NCI-H2171 treated with DMSO at 0.1 percent for 48 hours (cell line): ENCODE measurements around the gene RRP8.

ENCODE experiments used
- DNase-seq: peaks from one replicate; lab custom pipeline; 2025; lab: John Stamatoyannopoulos, UW

RRP8 gene

DNA sequence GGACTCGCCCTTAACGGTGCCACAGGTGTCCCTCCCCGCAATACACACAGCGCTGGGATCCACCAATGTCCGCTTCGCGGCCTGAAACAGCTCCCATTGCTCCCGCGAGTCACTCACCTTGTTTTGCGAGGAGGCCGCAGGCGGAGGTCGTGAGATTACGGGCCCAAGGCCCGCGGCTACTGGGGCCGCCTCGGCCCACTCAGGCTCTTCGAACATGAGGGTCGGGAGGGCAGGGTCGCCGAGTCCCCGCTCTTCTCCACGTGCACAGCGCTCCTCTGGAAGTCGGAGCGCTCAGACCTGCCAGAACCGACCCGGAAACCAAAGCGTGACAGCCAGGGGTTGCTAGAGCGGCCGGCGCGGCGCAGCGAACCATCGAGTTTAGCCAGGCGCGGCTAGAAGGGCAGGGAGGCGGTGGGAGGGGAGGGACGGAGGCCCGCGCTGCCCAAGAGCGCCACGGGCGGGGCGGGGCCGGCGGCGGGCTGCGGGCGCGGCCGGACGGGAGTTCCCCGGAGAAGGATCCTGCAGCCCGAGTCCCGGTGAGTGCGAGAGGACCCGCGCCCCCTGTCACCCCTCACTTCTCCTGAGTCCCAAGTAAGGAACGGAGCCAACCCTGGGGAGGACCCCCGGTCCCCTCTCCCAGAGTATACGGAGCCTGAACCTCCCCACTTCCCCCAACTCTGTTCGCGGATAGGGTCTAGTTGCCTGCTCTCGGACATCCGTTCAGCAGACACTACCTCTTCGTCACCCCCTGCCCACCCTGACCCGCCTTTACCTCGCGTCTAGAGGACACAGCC, at the start of gene RRP8, which contains the start of gene ILK:
TSS of gene RRP8 (minus strand) at position 330 of the 794 bp plus-strand sequence. CDS start at position 216, 114 bp downstream.
TSS of gene ILK (plus strand) at position 488 of the 794 bp plus-strand sequence. CDS start 498 bp downstream, outside the sequence.
- peak; percentile 64 for DNase-seq

DNA sequence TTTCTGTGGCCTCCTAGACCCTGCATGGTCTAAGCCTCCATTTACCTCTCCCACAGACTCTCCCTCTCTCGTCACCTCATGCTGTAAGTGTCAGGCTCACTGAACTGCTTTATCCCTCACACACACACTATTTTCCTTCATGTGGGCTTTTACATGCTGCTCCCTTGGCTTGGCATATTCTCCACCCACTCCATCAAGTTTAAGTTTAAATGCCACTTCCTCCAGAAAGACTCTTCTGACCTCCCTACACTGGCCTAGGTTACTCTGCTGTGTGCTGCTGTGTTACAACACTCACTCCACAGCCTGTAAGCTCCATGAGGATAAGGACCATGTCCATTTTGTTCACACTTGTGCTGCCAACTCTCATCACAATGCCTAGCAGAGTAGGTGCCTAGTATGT, 49.7 kb upstream of the RRP8 start:
- no peak for DNase-seq

GRCh38 chr11:6652182-6652581, 48.8 kb upstream of the RRP8 start:
- DNase-seq = no peak

GRCh38 chr11:6650980-6651379, 47.6 kb upstream of the RRP8 start:
- DNase-seq = no peak

DNA sequence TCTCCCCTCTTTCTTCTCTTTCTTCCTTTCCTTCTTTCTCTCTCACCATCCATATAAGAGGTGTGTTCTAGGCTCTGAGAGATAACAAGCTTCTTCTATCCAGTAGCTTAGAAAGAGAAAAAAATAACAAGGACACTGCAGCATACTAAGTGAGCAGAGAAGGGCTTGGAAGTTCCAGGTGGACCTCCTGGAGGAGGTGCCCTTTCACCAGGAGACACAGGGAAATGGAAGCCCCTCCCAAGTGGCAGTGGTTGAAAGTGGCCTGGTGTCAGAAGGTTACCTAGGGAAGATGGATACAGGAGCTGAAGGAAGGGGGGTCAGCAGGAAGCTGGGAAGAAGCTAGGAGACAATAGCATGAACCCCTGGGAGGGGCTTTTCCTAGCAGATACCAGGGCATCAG, 46.7 kb upstream of the RRP8 start:
- DNase-seq = no peak

- DNase-seq = no peak
These were observed 45.1 kb upstream of the RRP8 start for GRCh38 chr11:6648501-6648900.

- DNase-seq = no peak
These were observed 44.4 kb upstream of the RRP8 start for GRCh38 chr11:6647836-6648235.

DNA sequence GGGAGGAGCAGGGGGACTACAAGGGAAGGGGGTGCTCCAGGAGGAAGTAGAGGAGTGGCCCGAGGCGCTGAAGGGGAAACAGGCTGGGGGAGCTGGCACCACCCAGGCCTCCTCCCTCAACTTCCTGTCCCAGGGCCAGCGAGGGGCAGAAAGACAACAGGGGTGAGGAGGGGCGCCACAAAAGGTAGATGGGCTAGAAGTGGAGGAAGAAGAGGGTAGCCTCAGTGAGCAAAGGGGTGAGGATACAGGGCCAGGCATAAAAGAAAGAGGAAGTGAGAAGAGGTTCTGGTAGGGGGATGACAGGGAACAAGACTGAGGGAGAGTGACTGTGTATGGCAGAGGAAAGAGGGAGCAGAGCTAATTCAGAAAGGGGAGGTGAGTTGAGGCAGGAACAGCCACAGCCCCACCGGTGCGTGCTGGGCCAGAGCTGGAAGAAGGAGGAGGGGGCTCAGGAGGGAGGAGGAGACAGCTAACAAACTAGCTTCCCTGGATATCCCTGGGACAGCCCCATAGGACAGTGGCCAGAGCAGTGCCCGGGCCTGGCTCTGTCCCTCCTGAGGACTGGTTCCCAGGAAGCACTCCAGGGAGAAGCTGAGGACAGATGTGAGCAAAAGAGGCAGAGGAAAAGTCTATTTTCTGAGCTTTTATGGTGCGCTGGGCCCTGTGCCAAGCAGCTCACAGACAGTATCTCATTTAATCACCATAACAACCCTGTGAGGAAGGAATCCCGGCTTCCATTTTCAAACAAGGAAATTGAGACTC, 43.7 kb upstream of the RRP8 start:
- no peak for DNase-seq

- no peak for DNase-seq
These were observed 43.1 kb upstream of the RRP8 start for GRCh38 chr11:6646576-6646917.

GRCh38 chr11:6646071-6646470, 42.7 kb upstream of the RRP8 start:
- DNase-seq = no peak

DNA sequence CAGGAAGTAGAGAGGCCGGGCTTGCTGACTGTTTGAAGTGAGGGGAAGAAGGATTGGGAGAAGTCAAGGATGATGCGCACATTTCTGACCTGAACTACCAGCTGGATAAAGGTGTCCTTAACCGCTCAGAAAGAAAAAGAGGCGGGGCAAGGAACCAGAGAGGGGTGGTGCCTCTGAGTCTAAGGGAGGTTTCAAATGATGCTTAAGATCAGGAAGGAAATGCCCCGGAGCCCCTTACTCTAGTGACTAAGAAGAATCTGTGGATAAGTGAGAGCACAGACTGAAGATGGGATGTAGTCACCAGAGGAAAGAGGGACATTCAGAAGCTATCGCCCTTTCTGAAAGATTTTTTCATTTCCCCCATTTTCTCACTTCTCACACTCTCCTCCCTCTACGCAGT, 39.5 kb upstream of the RRP8 start:
- DNase-seq = no peak

GRCh38 chr11:6640985-6641701, 37.7 kb upstream of the RRP8 start:
- no peak for DNase-seq

- no peak for DNase-seq
These were observed 36.9 kb upstream of the RRP8 start for GRCh38 chr11:6640036-6640984.

DNA sequence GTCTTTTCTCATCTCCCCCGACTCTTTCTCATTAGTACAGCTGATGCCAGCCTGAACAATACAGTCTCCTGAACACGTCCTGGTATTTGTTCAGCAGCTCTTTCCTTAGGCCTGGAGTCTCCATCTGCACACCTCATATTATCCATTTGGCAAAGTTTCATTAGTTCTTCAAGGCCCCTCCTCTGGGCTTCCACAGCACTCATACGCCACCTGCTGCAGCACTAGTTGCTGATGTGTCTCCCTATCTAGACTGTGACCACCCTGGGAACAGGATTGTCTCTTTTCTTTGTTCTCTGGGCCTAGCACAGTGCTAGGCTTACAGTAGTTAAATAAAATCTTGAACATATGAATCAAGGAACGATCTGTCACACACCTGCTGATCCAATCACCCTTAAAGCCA, 35.0 kb upstream of the RRP8 start:
- DNase-seq = peak; percentile 8

DNA sequence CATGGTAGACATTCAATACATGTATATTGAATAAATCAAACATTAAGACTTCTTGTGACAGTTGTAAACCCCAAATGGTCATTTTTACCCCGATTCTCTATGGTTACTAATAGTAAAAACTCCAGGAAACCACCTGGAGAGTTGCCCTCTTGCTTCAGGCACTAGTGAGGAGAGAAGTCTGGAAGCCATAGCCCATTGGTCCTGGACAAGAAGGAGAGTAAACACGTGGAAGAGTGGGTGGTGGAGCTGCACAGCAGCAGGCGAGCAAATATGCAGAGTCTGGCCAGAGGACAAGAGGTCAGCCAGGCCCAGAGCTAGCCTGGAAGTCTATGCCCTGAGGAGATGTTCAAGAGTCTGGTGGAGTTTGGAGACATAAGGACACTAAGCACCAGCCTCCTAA, 34.5 kb upstream of the RRP8 start:
- DNase-seq = no peak

DNA sequence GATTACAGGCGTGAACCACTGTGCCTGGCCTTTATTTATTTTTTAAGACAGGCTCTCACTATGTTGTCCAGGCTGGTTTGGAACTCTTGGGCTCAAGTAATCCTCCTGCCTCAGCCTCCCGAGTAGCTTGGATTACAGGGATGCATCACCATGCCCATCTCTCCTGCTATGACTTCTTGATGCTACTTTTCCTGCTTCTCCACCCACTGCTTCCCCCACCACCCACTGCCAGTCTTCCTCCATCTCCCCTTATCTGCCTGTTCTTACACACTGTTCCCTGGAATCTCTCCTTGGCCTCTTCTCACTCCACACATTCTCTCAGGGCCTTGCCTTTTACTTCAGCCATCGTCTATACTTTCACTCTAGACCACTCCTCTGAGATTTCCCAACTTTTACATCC, 33.1 kb upstream of the RRP8 start:
- no peak for DNase-seq

DNA sequence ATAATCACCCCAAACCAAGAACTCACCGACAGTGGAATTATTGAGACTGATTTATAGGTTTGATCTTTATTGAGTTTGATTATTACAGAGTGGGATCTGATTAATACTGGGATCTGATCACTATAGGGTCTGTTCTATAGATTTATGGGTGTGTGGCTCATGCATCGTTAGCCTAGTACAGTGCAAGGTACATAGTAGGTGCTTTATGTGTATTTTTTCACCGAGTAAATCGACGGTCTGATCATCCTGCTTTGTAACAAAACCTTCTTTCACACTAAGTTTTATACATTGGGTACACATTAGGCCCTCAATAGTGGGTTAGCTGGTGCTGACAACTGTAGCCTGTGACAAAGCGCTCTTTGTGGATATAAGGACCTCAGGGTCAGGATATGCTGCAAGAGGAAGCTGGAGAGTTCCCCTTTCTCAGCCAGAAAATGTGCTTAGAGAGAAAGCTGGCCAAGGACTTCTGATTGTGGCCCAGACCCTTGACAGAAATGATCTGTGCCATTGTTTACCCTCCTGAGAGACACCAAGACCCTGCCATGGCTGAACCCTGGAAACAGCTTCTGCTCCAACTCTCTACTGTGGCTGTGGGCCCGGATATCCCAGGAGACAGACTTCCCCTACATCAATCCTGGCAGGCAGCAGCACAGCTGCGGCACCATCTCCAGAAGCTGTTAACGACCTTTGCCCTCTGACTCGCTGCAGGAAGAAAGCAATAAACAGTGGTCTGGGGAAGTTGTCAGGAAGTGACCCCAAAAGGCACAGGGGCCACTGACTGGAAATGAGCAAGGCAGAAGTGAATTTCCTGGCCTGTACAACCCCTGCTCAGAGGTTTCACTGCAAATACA, 31.9 kb upstream of the RRP8 start:
- DNase-seq = no peak

GRCh38 chr11:6634534-6634933, 31.1 kb upstream of the RRP8 start:
- DNase-seq = no peak

- DNase-seq = no peak
These were observed 30.3 kb upstream of the RRP8 start for GRCh38 chr11:6633422-6634408.
